ENCODE results near the gene GRAMD1A. TPM values are rescaled to one million over a fixed set of nuclear protein-coding genes. Genes with fewer than 3 reads are reported as not detected.

Gene GRAMD1A
- total RNA-seq, 2 donors from 2014 or later = 26.3 to 31.0 TPM

DNA sequence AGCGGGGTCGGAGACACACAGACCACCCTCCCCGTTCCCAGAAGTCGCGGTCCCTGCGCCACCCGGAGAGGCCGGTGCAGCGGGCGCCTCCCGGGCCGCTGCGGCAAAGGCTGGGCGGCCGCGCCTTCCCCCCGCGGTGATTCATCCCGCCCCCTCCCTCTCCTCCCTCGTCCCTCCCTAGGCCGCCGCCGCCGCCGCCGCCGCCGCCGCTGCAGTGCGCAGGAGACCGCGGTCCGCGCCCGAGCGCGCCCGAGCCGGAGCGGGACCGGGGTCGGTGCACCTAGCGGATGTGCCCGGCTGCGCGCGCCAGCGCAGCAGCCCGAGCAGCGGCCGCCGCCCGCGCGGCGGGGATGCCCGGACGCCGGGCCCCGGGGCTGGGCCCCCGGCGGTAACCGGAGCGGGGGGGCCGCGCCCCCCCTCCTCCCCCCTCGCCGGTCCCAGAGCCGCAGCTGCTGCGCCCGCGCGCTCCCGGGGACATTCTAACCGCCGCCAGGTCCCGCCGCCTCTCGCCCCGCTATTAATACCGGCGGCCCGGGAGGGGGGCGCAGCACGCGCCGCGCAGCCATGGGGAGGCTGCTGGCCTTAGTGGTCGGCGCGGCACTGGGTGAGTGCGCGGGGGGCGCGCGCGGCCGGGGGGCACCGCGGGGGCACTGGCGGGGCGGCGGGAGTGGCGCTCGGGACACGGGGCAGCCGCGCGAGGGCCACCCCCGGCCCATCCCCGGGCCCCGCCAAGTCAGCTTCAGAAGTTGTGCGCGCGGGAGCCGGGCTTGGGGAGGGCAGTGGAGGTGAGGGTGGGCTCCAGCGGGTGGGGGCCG is 30.3 kb downstream of the GRAMD1A start, which contains the start of gene SCN1B:
Gene SCN1B (plus strand): TSS at position 214 of the 815 bp plus-strand sequence. CDS start 351 bp downstream, at position 565.
- TF ChIP-seq, protein P1, sequence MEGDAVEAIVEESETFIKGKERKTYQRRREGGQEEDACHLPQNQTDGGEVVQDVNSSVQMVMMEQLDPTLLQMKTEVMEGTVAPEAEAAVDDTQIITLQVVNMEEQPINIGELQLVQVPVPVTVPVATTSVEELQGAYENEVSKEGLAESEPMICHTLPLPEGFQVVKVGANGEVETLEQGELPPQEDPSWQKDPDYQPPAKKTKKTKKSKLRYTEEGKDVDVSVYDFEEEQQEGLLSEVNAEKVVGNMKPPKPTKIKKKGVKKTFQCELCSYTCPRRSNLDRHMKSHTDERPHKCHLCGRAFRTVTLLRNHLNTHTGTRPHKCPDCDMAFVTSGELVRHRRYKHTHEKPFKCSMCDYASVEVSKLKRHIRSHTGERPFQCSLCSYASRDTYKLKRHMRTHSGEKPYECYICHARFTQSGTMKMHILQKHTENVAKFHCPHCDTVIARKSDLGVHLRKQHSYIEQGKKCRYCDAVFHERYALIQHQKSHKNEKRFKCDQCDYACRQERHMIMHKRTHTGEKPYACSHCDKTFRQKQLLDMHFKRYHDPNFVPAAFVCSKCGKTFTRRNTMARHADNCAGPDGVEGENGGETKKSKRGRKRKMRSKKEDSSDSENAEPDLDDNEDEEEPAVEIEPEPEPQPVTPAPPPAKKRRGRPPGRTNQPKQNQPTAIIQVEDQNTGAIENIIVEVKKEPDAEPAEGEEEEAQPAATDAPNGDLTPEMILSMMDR (IDR thresholded peaks at IDR 0.05) = no peak
- H3K4me1 ChIP-seq = no peaks in the 10 kb centered on the region
- peak within 1 kb of the TSS; percentile 19 for H3K4me3 ChIP-seq
- DNase-seq = no peak
- intact Hi-C loops (cut with DNase I) = no loop called here
- no peak within 1 kb of the TSS for H3K27ac ChIP-seq
- H3K9me3 ChIP-seq = no peaks in the 10 kb centered on the region
- H3K27me3 ChIP-seq = peaks cover 24% of the 10 kb centered on the region
- peak within 1 kb of the TSS in 1 of 2 donors; percentile 35 for H3K9ac ChIP-seq (ENCODE audit: low read depth in 2 of 2, low read length in 2 of 2)
- no peaks in the 10 kb centered on the region for H3K36me3 ChIP-seq

DNA sequence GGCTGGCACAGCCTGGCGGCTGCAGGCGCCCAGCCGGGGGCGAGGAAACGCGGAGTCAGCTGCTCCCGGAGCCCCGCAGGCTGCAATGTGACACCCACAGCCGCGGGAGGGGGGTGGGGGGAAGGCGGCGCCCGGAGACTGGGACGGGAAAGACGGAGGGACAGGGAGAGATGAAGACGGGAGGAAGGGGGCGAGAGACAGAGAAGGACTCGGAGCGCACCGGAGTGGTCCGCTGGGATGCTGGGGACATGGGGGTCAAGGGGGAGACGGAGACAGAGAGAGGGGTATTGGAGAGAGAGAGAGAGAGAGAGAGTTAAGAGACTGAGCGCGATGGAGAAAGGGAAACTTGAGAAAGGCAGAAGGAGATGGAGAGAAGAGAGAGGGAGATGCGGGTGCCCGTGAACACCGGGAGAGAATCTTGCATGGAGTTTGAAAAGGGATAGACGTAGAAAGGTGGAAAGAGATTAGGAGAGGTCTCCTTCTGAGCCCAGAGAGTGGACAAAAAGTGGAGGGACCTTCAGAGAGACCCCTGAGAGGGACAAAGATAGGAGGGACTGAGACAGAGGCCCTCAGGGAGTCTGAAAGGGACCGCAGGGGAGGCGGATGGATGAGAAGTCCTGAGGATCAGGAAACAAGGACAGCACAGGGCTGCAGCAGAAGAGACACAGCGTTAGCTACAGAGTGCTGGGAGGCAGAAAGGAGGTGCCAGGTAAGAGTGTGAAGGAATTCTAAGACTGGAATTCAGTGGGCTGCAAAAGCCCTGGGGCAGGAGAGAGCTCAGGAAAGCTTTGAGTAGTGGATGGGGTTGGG is 31.2 kb downstream of the GRAMD1A start:
- H3K4me1 ChIP-seq = no peaks in the 10 kb centered on the region
- H3K9me3 ChIP-seq = no peaks in the 10 kb centered on the region
- peaks cover 24% of the 10 kb centered on the region for H3K27me3 ChIP-seq
- H3K4me3 ChIP-seq = peak overlapping the region; percentile 19
- no peak overlapping the region for H3K9ac ChIP-seq (ENCODE audit: low read depth in 2 of 2, low read length in 2 of 2)
- no peak for DNase-seq
- TF ChIP-seq, protein P1 (IDR thresholded peaks at IDR 0.05) = no peak
- no peak overlapping the region for H3K27ac ChIP-seq
- no peaks in the 10 kb centered on the region for H3K36me3 ChIP-seq
- intact Hi-C loops (cut with DNase I) = no loop called here

DNA sequence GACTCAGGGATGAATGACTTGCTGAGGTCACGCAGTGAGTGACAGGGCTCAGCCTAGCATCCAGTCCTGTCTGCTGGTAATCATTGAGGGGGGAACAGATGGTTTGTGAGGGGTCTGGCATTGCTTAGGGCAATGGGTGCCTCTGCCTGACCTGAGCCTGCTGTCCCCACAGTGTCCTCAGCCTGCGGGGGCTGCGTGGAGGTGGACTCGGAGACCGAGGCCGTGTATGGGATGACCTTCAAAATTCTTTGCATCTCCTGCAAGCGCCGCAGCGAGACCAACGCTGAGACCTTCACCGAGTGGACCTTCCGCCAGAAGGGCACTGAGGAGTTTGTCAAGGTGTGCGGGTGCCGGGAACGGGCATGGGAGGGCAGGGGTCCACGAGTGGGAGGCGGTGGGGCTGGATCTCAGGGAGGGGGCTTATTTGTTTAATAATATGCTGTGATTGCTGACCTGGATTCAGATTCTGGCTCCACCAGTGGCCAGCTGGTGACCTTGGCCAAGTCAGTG is 32.3 kb downstream of the GRAMD1A start:
- TF ChIP-seq, protein P1 (IDR thresholded peaks at IDR 0.05) = no peak
- H3K9me3 ChIP-seq = no peaks in the 10 kb centered on the region
- peaks cover 24% of the 10 kb centered on the region for H3K27me3 ChIP-seq
- no peaks in the 10 kb centered on the region for H3K36me3 ChIP-seq
- DNase-seq = no peak
- no peak overlapping the region for H3K9ac ChIP-seq (ENCODE audit: low read depth in 2 of 2, low read length in 2 of 2)
- no peaks in the 10 kb centered on the region for H3K4me1 ChIP-seq
- no peak overlapping the region for H3K4me3 ChIP-seq
- intact Hi-C loops (cut with DNase I) = no loop called here
- no peak overlapping the region for H3K27ac ChIP-seq

DNA sequence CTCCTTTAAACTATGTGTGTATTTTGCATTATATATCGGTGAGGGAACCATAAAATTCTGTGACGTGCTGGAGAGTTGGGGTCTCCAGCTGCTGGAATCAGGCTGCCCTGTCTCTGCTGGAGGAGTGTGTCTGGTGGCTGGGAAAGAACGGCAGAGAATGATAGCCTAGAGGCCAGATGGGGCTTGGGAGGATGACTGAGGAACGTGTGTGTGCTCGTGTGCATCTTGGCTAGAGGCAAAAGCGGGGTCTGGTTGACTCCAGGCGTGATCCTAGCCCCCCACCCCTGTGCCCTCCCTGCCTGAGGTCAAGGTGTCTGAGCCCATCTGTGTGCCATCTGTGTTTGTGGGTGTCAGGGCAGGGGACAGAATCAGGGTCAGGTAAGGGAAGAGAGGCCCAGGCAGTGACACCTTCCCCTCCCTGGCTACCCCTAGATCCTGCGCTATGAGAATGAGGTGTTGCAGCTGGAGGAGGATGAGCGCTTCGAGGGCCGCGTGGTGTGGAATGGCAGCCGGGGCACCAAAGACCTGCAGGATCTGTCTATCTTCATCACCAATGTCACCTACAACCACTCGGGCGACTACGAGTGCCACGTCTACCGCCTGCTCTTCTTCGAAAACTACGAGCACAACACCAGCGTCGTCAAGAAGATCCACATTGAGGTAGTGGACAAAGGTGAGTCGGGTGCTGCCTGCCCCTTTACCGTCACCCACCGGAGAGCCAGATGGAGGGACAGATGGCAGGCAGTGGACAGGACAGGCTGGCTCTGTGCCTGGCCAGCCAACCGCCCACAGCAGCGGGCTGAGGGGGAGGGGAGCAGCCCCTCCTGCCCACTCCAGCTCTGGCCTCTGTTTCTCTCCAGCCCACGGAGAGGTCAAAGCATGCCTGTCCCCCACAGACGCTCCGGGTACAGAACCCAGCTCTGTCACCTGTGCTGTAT is 33.2 kb downstream of the GRAMD1A start:
- no peak overlapping the region for H3K9ac ChIP-seq (ENCODE audit: low read depth in 2 of 2, low read length in 2 of 2)
- H3K36me3 ChIP-seq = no peaks in the 10 kb centered on the region
- intact Hi-C loops (cut with DNase I) = no loop called here
- no peaks in the 10 kb centered on the region for H3K4me1 ChIP-seq
- TF ChIP-seq, protein P1 (IDR thresholded peaks at IDR 0.05) = no peak
- no peak overlapping the region for H3K27ac ChIP-seq
- H3K9me3 ChIP-seq = no peaks in the 10 kb centered on the region
- H3K27me3 ChIP-seq = peaks cover 24% of the 10 kb centered on the region
- H3K4me3 ChIP-seq = no peak overlapping the region
- DNase-seq = no peak

Measured in colonic mucosa (tissue), 4 donors.